ENCODE results near the gene AGAP4.
"Not testable (repeated sequence)": the region's sequence is repeated elsewhere in the genome, so short reads cannot be mapped to it uniquely, and the experiment has no call there.

The AGAP4 gene

GRCh38 chr10:45790694-45791426 lies 56.4 kb downstream of the AGAP4 start:
- DNase-seq (ENCODE audit: low read depth), result not testable (repeated sequence)

GRCh38 chr10:45789991-45790390 lies 57.3 kb downstream of the AGAP4 start:
- not testable (repeated sequence) for DNase-seq (ENCODE audit: low read depth)

GRCh38 chr10:45787212-45787741 lies 60.0 kb downstream of the AGAP4 start:
- not testable (repeated sequence) for DNase-seq (ENCODE audit: low read depth)

GRCh38 chr10:45786217-45786616 lies 61.1 kb downstream of the AGAP4 start:
- DNase-seq (ENCODE audit: low read depth), result not testable (repeated sequence)
